HL-60/S4 (cell line): ENCODE results near the gene MAST4.

Experiments
- in situ Hi-C: fragments of 300-500 bp; cut with MboI; formaldehyde crosslinking; loops from 2 replicates; pipeline ENCODE4 v1.14.3; 2022; ENCODE audit warnings: low sequenced_read_pairs

The MAST4 gene

DNA sequence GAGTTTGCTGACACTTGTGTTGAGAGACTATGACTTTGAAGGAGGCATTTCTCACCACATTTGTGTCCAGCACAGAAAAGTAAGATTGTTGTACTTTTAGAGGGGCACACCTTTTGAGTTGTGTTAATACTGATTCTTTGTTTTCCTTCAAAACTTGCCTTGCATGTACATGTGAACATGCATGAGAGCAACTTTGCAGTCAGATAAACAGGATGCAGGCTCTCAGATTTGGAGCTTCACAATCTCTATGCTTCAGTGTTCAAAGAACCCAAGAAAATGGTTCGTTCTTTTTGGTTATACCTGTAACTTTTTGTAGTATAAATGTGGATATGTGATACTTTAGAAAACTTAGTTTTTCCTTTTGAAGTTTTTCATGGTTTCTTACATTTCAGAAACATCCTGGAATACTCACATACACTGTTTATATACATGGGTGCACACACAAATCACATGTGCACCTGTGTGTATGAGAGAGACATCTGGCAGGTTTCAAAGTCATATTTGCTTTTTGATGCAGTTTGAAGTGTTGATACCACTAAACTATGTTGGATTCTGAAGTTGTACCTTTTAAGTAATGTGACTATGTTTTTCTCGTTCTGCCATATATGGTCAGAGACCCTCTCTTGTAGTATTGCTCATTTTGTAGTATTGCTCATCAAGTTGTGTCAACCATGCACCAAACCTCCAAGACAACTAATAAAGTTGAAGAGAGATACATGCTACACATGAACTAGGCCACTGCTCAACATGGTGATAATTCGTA lies 409.7 kb downstream of the MAST4 start:
- in situ Hi-C loops, result no loop called here

DNA sequence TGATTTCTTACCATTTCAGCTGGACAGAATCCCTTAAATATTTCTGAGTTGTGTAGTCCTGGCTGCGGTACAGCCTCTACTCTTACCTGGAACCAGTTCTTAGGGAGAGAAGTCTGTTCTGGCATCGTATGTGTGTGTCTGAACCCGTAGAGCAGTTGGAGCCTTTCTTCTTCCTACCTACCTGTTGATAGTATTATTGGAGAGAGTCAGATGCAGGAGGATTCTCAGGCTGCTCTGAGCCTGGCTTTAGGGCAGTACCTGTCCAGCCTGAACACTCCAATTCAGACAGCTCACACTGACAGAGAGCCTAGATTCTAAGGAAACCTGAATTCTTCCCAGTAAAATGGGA lies 410.3 kb downstream of the MAST4 start:
- in situ Hi-C loops, result no loop called here

DNA sequence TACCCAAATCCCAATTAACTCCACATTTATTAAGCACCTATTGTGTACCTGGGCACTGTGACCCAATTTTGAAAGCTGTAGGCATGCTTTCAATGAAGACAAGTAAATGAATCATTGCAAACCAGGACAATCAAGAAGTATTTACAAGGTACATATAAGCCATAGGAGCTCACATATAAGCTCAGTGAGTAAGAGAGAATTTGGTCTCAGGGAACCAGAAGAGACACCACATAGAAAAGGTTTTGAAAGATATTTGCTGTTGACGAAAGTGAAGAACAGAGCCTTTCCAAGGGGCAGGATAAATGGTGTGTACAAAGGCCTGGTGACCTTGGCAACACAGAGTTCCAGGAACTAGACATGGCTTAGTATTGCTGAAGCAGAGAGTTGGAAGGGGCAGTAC lies 412.8 kb downstream of the MAST4 start:
- in situ Hi-C loops, result no loop called here

DNA sequence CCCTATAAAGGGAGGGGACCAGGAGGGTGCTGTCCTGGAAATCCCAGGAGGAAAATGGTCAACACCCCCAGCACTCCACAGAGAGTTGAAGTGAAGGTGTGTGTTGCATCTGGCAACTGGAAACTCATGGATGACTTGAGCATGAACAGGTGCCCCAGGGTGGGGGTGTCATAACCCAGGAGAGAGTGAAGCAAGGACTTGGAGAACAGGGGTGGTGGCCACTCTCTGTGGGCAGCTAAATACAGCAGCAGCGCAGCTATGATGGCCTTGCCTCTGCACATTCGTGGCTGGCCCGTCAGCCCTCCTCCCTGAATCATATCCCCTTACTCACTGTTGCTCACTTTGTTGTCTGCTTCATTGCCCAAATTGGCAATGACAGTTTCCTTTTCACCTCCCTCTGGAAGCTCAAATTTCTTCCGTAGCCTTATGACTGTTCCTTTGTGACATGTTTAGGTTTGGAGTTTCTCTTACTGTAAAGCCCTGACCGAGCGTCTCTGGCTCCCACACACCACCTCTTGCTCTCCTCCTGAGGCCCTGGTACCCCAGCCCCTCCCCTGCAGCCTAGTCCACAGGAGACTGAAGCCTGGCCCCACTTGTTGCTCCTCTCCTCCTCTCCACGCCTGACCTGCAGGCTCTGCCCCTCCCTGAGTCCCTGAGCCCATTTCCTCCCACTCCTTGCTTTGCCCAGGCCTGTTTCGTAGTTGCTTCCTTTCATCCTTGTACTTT lies 414.7 kb downstream of the MAST4 start:
- in situ Hi-C loops, result no loop called here

DNA sequence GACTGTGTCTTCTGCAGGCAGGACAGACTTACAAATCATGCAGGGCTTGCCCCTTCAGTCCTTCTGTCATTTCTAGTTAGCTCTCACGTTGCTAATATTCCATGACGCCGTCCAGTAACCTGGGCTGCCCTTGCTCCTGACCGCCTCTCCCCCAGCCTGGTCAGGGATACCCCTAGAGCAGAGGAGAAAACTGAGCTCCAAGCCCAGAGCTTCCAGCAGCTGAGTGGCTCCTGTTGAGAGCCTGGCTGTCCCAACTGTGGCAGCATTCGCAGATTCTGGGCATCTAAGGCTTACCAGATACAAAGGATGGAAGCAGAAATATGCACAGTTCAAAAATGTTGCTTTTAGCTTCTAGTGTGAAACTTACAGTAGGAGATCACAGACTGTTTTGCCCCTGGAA lies 415.2 kb downstream of the MAST4 start:
- in situ Hi-C loops, result no loop called here

DNA sequence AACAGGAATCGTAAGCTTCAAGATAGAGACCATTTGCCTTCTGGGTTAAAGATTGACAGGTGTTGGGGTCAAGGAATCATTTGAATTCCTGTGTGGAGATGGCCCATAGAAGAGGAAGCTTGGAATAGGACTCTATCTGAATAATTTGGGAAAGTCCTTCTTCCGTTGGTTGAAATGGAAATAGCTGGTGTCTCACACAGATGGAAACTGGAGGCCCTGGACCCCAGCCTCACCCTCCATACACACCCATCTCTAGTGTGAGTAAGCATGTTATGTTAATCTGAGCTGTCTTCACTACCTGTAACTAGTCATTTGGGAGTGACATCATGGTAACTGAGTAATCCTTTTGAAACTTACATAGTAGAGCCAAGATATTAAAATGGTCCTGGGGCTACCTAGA lies 416.0 kb downstream of the MAST4 start:
- in situ Hi-C loops, result no loop called here

DNA sequence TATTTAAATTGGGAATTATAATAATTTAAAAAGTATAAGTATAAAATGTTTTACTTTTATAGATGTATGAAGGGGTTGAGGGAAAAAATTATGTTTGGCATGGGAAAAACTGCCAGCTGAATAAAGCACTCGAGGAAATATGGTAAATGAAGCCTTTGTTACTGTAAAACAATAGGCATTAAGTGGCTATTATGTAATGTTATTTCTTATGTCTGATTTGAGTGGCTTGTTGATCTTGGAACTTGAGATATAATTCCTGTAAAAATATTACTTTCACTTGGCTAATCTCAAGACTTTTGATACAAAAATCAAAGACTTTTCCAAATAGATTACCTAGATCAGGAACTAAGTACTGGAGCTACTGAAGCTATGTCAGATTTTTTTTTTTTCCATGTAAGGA lies 417.5 kb downstream of the MAST4 start:
- in situ Hi-C loops, result no loop called here

DNA sequence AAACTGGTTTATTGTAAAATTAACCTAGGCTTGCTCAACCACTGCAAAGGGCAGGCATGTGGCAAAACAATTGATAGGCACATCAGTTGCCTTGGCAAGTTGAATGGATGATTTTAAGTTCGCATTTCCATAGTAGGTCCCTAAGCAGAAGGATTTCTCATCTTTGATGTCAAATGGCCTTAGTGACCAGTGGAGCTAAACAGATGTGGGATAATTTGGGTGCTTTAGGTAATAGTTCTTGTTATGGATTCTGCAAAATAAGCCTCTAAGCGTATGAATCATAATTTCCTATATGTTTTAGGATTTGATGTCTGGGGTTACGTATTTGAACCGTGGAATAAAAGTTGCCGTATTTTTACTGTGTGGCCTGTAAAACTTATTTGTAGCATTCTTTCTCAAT lies 418.0 kb downstream of the MAST4 start:
- in situ Hi-C loops, result no loop called here

DNA sequence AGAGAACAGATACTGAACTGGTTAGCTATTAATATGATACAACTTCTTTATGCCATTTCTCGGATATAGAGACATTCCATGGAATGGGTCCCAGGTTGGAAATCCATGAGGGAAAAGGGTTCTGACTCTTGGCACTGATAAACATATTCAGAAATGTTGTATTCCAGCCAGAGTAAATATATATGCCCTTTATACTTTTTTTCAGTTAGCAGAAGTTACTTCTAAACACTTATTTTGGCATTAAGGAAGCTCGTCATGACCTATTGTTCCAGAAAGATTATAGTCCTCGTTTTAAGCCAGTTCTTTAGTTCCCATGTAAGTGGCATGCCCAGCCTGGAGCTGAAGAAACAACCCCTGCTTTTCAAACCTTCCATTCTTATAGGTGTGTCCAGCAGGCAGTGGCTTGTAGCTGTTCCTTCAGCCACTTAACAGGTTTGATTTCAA lies 418.8 kb downstream of the MAST4 start:
- in situ Hi-C loops, result no loop called here

DNA sequence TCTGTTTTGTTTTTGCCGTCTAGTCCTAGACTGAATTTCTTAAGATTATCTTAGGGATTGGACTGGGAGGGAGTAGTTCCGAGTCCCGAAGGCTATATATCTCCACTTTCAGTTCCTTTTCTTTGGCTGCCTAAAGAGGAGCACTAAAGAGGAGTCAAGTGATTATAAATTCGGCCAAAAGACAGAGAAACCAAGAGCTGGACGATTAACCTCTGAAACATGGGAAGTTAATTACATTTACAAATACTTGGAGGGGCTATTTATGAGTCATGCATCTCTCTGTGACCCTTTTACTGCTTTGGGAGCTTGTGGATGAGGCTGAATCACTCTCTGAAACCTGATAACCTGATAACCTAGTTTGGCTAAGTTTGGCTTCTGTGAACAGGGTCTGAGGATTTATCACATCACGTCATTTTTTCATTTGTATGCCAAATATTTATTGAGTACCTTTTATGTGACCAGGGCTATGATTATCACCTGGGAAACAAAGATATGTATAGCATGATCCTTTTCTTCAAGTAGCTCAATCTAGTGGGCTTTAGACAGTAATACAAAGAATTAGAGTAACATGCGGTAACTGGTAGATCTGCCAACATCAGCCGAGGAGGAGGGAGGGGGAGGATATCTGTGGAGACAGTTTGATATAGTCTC lies 419.5 kb downstream of the MAST4 start:
- in situ Hi-C loops, result no loop called here

DNA sequence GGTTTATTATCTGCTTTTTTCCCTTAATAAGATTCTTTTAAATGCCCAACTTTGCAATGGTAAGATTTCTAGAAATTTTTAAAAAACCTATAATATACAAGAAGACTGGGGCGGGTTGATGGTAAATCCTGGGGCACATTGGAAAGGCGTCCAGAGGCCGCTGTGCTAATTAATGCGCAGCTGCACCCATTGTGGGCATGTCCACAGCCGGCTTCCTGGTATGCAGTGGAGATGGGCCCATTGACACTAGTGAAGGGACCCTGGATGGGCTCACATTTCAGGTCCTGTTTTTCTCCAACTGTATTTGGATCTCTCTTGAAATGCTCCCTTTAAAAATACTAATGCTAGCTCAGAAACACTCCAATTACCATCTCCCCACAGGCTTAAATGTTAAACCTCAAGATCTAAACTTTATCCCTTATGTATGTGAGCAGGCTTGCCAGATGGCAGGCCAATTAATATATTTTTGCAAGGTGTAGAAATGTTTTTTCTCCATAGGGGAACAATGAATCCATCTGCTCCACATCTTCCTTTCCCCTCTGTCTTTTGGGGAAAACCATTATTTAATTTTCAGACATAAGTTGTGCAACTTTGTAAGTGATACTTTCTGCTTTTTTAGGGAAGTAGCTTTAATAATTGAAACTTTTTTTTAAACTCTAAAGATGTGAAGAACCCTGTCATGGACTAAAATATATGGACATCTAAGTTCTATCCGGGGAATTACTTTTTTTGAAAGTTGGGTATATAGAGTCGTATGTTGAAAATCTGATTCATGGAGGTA lies 423.1 kb downstream of the MAST4 start:
- in situ Hi-C loops, result no loop called here

DNA sequence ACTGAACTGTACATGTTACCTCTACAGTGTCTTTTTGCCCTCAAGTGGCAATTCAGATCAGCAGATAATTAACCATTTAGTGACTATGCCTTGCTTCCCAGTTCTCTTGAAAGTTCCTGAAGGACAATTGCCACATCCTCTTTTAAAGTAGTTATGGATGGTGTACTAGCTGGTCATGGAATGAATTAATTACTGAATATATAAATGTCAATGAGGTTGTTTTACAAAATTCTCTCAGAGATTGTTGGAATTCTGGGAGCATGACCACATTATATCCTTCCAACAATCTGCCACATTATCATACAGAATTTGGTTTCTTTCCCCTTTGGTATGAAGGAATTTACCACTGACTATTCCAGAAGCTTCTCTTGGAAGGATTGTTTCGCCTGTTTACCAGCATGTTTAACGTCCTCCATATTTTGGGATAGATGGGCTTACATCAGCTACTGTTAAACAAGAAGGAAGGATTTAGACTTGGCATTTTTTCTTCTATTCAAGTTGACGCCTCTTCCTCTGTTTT lies 424.0 kb downstream of the MAST4 start:
- in situ Hi-C loops, result no loop called here

DNA sequence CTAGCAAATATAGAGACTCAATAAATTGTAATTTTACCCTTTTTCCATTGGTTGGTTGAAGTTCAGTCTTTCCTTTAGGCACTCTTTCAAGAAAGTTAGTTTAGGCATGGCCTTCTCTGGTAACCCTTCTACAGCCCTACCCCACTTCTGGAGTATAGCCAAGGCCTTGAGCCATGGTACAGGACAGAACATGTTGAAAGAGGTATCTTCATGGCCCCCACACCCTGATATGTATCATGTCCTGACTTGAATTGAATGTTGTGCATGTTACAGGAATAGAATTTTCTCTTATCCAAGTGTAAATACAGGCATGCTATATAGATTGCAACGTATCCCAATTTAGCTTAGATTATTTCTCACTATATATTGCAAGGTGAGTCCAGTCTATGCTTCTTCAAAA lies 424.8 kb downstream of the MAST4 start:
- in situ Hi-C loops, result no loop called here

DNA sequence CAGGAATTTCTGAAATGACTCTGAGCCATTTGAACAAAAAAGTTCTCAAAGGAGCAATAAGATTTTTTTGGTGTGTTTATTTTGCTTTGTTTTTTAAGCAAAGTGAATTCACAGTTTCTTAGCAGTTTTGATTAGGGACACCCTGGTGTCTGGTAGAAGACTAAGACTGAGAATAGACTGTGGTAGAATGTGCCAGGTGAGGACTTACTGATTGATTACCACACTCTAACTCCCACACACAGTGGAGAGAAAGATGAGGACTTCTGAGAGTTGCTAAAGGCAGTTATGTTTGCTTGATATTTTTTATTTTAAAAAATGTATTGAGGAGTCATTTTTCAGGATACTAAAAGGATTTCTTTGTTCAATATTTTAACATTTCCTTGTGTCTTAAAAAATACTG lies 425.3 kb downstream of the MAST4 start:
- in situ Hi-C loops, result no loop called here

DNA sequence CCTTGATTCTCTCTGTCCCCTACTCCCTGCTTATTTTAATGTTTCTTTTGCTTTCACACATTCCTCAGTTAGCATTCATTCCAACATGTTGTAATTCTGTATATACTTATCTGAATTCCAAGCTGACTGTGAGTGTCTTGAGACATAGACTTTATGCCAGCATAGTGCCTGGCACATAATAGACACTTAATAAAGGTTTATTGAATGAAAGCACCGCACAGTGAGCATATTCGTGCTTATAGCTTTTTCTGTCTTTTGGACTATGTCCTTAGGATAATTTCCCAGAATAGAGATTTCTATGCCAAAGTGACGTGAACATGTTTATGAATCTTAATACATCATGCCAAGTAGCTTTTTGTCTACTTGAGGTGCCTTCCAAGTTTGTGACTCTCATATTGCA lies 425.8 kb downstream of the MAST4 start:
- in situ Hi-C loops, result no loop called here

DNA sequence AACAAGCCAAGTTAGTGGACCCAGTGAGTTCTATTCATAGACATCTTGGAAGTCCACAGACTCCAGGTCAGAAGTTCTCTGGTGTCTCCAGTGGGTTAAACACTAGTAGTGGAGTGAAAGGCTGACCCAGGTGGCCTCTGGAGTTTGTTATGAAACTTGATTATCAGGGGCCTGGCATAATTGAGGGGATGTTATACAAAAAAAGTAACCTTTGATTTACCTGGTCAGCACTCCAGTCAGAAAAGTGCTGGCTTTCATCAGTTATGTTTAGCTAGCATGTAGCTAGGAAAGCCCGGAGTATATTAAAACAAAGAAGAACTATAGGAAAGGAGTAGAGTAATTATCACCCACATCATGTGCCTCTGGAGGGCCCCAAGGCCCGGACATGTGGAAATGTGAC lies 429.3 kb downstream of the MAST4 start:
- in situ Hi-C loops, result no loop called here

DNA sequence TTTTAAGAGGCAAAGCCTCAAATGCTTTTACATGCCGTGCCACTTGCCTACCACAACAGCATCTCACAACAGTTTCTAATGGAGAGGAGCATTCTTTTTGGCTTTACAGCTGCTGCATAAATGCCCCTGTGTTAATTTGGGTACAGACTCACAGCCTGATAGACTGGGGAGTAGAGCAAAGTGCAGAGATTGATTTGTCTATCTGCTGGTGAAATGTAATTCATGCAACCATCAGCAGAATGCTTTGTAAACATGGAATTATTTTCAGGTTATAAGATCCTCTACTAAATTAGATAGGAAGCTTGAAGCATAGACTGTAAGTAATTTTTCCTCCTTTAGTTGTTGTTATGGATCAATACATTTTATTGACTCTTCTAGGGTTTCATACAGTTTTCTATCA lies 430.1 kb downstream of the MAST4 start:
- in situ Hi-C loops, result no loop called here

DNA sequence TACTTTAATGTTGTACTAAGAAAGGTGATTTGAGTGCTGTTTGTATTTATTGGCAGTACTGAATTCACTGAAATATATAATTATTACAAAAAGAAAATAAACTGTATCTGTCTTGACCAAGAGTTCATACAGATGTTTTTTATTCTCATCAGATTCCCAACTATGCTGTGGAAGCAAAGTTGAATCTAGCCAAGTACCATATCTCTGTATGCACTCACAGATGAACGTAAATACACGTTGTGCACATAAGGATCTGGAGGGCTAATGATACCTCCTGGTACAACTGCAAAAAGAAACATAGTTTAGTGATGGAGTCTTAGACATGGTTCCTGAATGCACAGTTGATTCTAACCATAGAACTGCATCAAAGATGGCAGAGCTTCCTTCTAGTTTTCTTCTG lies 431.0 kb downstream of the MAST4 start:
- in situ Hi-C loops, result no loop called here

DNA sequence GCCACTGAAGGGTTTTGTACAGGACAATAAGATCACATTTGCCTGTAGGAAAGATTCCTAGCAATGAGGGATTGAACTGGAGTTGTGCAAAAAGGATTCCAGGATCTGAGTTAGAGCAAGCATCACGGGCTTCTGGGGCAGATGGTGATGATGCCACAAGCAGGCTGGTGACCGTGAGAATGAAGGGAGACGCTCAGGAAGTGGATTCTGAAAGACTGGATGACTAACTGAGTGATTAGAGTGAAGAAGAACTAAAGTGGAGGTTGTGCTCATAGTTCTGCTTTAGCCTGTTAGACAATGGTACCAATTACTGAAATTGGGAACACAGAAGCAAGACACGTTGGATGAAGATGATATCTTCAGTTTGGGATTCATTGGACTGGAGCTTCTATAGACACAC lies 432.2 kb downstream of the MAST4 start:
- in situ Hi-C loops, result no loop called here

DNA sequence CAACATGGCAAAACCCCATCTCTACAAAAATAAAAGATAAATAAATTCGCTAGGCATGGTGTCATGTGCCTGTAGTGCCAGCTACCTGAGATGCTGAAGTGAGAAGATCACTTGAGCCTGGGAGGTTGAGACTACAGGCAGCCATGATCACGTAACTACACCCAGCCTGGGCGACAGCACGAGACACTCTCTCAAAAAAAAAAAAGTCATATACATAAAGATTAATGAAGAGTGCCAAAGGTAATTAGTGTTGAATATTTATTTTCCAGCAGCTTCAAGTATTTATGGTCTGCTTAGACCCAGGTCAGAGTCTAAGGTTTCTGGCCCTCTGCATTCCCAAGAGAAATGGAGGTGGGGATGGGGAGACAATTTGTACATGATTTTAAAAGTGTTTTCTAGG lies 432.7 kb downstream of the MAST4 start:
- in situ Hi-C loops, result no loop called here

DNA sequence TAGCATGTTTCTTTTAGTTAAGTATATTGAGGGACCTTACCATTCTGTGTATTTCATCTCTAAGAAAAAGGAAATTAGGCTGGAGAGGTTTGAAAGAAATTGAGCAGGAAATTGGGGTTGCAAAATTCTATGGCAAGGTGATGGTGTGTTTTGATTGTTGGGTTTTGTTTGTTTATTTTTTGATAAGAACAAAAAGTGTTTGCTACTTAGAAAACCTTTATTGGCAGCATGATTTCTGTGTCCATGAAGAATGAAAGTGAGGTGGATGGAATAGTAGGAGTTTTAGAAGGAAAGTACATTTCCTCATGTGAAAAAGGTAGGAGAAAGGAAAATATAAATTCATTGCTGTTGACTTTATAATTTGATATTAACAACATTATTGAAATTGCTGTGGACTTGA lies 433.3 kb downstream of the MAST4 start:
- in situ Hi-C loops, result no loop called here
